Measurements from ENCODE around the gene NDUFS7.

The NDUFS7 gene

DNA sequence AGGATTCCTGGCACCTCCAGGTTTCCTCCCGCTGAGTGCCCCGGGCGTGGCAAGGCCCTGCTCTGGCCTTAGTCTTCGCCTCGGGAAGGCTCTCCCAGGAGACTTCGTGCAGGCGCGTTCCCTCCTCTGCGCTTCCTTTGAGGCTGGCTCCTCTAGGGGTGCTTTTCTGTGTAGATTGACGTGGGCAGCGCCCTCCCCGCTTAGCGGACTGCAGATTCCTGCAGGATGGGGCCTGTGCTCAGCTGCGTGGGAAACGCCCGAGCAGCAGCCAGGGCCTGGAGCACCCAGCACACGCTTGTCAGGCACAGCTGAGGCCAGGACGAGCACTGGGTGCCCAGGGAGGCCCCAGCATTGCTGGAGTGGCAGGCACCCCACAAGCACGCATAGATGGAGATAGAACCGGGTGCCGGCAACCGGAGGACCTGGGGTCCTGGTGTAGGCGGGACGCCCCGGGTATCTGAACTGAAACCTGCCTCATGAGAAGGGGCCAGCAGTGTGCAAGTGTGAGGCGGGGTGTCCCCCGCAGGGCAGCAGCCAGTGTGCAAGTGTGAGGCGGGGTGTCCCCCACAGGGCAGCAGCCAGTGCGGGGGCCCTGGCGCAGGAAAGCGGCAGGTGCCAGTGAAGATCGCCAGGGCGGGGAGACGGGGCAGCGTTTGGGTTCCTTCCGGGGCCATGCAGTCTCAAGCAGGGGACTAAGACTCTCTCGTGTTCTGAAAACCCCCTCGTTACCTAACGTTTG is 3.4 kb downstream of the NDUFS7 start:
- no peak overlapping the region for H3K4me3 ChIP-seq (ENCODE audit: low read length)
- DNase-seq (ENCODE audit: low read depth), result no peak
- TF ChIP-seq, protein P1, sequence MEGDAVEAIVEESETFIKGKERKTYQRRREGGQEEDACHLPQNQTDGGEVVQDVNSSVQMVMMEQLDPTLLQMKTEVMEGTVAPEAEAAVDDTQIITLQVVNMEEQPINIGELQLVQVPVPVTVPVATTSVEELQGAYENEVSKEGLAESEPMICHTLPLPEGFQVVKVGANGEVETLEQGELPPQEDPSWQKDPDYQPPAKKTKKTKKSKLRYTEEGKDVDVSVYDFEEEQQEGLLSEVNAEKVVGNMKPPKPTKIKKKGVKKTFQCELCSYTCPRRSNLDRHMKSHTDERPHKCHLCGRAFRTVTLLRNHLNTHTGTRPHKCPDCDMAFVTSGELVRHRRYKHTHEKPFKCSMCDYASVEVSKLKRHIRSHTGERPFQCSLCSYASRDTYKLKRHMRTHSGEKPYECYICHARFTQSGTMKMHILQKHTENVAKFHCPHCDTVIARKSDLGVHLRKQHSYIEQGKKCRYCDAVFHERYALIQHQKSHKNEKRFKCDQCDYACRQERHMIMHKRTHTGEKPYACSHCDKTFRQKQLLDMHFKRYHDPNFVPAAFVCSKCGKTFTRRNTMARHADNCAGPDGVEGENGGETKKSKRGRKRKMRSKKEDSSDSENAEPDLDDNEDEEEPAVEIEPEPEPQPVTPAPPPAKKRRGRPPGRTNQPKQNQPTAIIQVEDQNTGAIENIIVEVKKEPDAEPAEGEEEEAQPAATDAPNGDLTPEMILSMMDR (IDR thresholded peaks at IDR 0.05; ENCODE audit: insufficient read depth, low read depth, low read length, missing control alignments), result no peak

DNA sequence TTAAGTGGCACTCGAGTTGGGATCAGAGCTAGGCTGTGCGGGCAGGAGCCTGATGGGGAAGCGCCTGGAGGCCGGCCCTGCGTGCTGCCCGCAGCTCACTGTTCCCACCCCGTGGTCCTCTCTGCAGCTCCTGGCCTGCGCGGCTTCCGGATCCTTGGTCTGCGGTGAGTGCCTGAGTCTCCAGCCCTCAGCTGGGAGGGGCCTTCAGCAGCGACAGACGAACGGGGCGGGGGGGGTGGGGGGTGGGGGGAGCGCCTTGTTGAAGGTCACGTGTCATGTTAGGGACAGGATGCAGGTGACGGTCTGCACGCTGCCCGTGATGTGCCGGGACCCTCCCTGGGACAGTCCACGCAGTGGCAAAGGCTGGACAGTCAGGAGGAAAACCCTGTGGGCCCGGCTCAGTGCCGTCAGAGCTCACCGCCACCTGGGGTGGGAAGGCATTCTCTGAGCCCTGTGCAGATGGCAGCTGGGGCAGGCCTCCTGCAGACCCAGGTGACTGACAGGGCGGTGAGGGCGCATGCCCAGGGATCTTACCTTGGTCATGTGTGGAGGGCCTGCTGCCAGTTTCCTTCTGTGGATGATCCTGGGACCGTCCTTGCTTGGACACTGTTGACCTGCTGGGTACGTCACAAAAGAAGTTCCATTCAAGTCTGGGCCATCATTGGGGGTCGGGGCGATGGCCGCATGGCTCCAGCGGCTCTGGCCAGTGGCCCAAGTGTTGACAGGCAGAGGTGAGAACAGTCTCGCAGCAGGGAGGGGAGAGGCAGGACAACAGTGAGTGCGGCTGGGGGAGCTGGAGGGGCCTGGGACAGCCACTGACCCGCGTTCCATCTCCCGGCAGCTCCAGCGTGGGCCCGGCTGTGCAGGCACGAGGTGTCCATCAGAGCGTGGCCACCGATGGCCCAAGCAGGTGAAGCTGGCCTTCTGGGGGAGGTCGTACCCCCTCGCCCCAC is 4.3 kb downstream of the NDUFS7 start:
- no peak for DNase-seq (ENCODE audit: low read depth)
- TF ChIP-seq, protein P1 (IDR thresholded peaks at IDR 0.05; ENCODE audit: insufficient read depth, low read depth, low read length, missing control alignments), result no peak
- H3K4me3 ChIP-seq (ENCODE audit: low read length), result no peak overlapping the region

DNA sequence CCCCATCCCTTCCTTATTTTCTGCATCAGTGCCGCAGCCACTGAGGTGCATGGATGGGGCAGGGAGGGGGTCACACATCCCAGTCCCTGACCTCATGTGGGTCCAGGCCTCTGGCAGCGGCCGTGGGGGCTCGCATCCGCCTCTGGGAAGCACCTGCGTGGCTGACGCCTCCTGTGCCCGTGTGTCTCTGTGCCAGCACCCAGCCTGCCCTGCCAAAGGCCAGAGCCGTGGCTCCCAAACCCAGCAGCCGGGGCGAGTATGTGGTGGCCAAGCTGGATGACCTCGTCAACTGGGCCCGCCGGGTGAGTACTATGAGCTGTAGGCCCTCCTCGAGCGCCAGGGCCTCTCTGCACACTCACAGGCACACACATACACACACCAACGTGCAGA is 4.9 kb downstream of the NDUFS7 start:
- no peak overlapping the region for H3K4me3 ChIP-seq (ENCODE audit: low read length)
- DNase-seq (ENCODE audit: low read depth), result no peak
- TF ChIP-seq, protein P1 (IDR thresholded peaks at IDR 0.05; ENCODE audit: insufficient read depth, low read depth, low read length, missing control alignments), result no peak

DNA sequence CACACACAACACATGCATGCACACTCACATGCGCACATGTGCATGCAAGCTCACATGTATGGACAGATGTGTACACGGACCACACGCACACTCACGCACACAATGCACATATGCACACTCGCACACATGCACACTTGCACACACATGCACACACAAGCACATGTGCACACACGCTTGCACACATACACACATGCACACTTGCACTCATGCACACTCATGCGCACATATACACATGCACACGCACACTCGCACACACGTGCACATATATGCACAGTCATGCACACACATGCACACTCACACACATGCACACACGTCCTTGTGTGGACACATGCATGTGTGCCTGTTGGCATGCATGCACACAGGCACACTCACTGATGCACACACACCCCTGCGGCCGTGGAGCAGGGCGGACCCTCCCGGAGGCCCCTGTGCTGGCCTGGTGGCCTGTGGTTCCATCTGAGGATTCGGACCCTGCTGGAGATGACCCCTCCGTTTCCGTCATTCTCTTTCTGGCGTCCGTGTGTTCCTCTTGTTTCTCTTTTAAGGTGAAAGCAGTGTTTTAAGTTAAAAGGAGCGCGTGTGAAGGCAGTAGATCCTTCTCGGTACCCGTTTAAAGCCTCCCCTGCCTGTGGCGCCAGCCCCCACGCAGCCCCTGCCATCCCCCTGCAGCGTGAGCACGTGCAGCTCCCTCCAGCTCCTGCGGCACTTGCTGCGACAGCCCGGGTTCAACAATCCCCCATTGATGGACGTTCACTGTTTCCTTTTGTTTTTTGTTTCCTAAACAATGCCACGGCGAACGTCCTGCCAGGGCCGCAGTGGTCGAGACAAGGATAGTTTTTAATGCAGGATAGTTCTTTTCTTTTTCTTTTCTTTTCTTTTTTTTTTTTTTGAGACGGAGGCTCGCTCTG is 5.6 kb downstream of the NDUFS7 start:
- TF ChIP-seq, protein P1 (IDR thresholded peaks at IDR 0.05; ENCODE audit: insufficient read depth, low read depth, low read length, missing control alignments), result no peak
- no peak for DNase-seq (ENCODE audit: low read depth)
- no peak overlapping the region for H3K4me3 ChIP-seq (ENCODE audit: low read length)

DNA sequence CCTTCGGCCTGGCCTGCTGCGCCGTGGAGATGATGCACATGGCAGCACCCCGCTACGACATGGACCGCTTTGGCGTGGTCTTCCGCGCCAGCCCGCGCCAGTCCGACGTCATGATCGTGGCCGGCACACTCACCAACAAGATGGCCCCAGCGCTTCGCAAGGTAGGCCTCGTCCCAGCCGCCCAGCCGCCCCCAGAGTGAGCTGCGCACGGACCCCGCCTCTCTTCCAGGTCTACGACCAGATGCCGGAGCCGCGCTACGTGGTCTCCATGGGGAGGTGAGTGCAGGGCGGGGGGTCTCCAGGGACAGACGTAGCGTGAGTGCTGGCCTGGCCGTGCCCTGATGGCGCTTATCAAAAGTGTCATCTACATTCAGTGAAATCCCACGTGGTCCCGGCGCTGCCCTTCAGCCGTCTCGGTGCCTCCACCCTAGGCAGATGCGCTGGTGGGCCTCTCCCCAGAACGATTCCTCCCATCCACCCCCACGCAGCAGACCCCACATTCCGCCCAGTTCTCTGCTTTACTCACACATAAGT is 7.2 kb downstream of the NDUFS7 start:
- H3K4me3 ChIP-seq (ENCODE audit: low read length), result no peak overlapping the region
- TF ChIP-seq, protein P1 (IDR thresholded peaks at IDR 0.05; ENCODE audit: insufficient read depth, low read depth, low read length, missing control alignments), result no peak
- DNase-seq (ENCODE audit: low read depth), result no peak

DNA sequence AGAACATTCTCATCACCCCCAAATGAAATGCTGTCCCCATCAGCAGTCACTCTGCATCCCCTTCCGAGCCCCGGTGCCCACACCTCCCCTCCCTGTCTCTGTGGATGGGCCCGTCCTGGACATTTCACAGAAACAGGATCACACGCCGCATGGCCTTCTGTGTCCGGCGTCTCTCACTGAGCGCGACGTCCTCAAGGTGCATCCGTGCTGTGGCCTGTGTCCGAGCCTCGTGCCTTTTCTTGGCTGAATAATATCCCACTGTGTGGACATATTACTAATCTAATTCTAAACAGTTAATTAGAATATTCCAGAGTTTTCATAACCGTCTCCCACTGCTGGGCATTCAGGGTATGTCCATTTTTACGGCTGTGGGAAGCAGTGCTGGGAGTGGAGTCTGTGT is 8.7 kb downstream of the NDUFS7 start:
- H3K4me3 ChIP-seq (ENCODE audit: low read length), result no peak overlapping the region
- TF ChIP-seq, protein P1 (IDR thresholded peaks at IDR 0.05; ENCODE audit: insufficient read depth, low read depth, low read length, missing control alignments), result no peak
- DNase-seq (ENCODE audit: low read depth), result no peak

All from epithelial cell of esophagus (primary cell).